Peyer's patch (tissue), 4 donors: Measurements from ENCODE around the gene PMEL. TPM values are rescaled to one million over a fixed set of nuclear protein-coding genes. Genes with fewer than 3 reads are reported as not detected.

Experiments
- DNase-seq, 3 donors: peaks; one replicate each; pipeline ENCODE4 v3.0.0-alpha.2; 2017 to 2019
- H3K27ac ChIP-seq, 4 donors: fragments of 200-600 bp; sonication (generic); one replicate each; pipeline ENCODE4 v1.5.1; 2016 to 2019
- H3K27me3 ChIP-seq, 2 donors: fragments of 200-600 bp; sonication (generic); one replicate each; pipeline ENCODE4 v1.5.1; 2019
- H3K36me3 ChIP-seq, 3 donors: fragments of 200-600 bp; sonication (generic); one replicate each; pipeline ENCODE4 v1.5.1; 2016 to 2019
- H3K4me1 ChIP-seq, 4 donors: fragments of 200-600 bp; sonication (generic); one replicate each; pipeline ENCODE4 v1.5.1; 2016 to 2019
- H3K4me3 ChIP-seq, 4 donors: fragments of 200-600 bp; sonication (generic); 1 replicate in 3 of 4; 2 replicates in 1 of 4; pipeline ENCODE4 v1.5.1; 2016 to 2019; ENCODE audit warnings: mild to moderate bottlenecking in 1 of 4
- H3K9me3 ChIP-seq, 4 donors: fragments of 200-600 bp; sonication (generic); one replicate each; pipeline ENCODE4 v1.5.1; 2016 to 2019; ENCODE audit warnings: mild to moderate bottlenecking in 1 of 4
- CTCF ChIP-seq, 6 experiments: fragments of 450-650 bp in 4 of 6; fragments of 200-600 bp in 2 of 6; sonication (generic) in 1 of 6; IDR thresholded peaks; one replicate each; pipeline ENCODE4 v1.5.1; 2017 to 2019; ENCODE audit warnings: antibody characterized with exemption in 6 of 6, mild to moderate bottlenecking in 3 of 6, moderate library complexity in 1 of 6
- POLR2A ChIP-seq, 2 donors: fragments of 450-650 bp; IDR thresholded peaks; one replicate each; pipeline ENCODE4 v1.5.1; 2017; ENCODE audit warnings: antibody characterized with exemption in 2 of 2, mild to moderate bottlenecking in 2 of 2, moderate library complexity in 2 of 2
- total RNA-seq, 4 donors: library from RNA; depleted of rRNA; stranded (reverse); fragments of >200 nt; gene quantifications; one replicate each; pipeline ENCODE4 v1.1.0, GENCODE V29; 2016

PMEL gene
- total RNA-seq, result 1 to 10 TPM; 2.5 to 10.0 (median 3.0) TPM

DNA sequence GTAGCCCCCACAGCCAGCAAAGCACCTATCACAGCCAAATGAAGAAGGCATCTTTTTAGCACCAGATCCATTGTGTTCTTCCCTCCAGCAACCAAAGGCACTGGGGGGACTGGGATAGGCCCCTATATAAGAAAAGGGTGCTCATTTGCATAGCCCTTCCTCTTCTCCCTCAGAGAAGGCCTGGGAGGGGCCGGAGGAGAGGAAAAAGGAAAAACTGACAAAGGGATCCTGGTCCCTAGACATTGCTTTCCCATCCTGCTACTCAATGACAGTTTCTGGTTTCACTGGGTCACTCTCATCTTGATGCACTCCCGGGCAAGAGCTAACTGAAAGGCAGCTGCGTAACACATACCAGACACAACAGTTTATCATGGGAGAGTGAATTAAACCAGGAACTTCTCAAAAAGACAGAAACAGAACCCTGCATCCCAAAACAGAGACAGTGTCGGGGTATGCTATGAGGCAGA, at the start of gene PMEL:
PMEL (minus strand) TSS at position 102 of the 467 bp plus-strand sequence; CDS start at position 71, 31 bp downstream.
- DNase-seq, result no peak
- peak within 1 kb of the TSS; percentile 69 to 81 (median 78) for H3K27ac ChIP-seq

GRCh38 chr12:56014205-56014604, 48.4 kb upstream of the PMEL start:
- no peak overlapping the region for H3K4me3 ChIP-seq
- H3K27me3 ChIP-seq, result no peaks in the 10 kb centered on the region
- DNase-seq, result no peak
- no peak for TF ChIP-seq CTCF (IDR thresholded peaks at IDR 0.05)
- no peak for TF ChIP-seq POLR2A (IDR thresholded peaks at IDR 0.05)
- H3K4me1 ChIP-seq, result peaks cover 0 to 31% (median 0%) of the 10 kb centered on the region in 4 donors
- H3K27ac ChIP-seq, result no peak overlapping the region
- H3K9me3 ChIP-seq, result no peaks in the 10 kb centered on the region
- no peaks in the 10 kb centered on the region for H3K36me3 ChIP-seq

More for the DNA sequence above, at the start of gene PMEL:
- TF ChIP-seq CTCF (IDR thresholded peaks at IDR 0.05) (no peak), POLR2A (IDR thresholded peaks at IDR 0.05) (no peak)
- Histone ChIP-seq H3K4me3 (peak within 1 kb of the TSS; percentile 60 to 79 (median 76)), H3K9me3 (no peaks in the 10 kb centered on the region), H3K36me3 (no peaks in the 10 kb centered on the region), H3K27me3 (no peaks in the 10 kb centered on the region), H3K4me1 (peaks cover 0 to 11% (median 2%) of the 10 kb centered on the region in 4 donors)

DNA sequence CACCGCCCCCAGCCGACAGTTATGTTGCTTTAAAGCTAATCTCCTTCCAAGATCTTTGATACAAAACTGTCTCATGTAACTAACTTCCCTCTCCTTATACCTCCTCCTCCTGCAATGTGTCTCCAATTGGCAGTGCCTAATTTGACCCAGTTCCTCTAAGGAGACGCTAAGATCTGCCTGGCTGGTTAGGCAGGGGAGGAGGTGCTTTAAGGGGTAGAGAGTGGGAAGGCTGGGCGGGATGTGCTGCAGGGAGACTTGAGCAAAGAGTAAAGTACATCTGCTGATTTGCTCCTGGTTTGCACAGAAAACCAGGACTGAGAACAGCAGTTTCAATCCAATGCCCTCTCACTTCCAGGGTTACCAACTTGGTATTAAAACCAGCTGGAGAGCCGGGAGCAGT, 47.6 kb upstream of the PMEL start:
- no peak overlapping the region for H3K4me3 ChIP-seq
- DNase-seq, result no peak
- H3K9me3 ChIP-seq, result no peaks in the 10 kb centered on the region
- TF ChIP-seq POLR2A (IDR thresholded peaks at IDR 0.05), result no peak
- TF ChIP-seq CTCF (IDR thresholded peaks at IDR 0.05), result no peak
- peak overlapping the region in 2 of 4 donors; percentile 10 to 35 for H3K27ac ChIP-seq
- H3K4me1 ChIP-seq, result peaks cover 0 to 32% (median 0%) of the 10 kb centered on the region in 4 donors
- no peaks in the 10 kb centered on the region for H3K36me3 ChIP-seq
- H3K27me3 ChIP-seq, result no peaks in the 10 kb centered on the region

GRCh38 chr12:56011509-56012090, 45.8 kb upstream of the PMEL start:
- H3K4me3 ChIP-seq, result no peak overlapping the region
- peaks cover 0 to 43% (median 0%) of the 10 kb centered on the region in 4 donors for H3K4me1 ChIP-seq

DNA sequence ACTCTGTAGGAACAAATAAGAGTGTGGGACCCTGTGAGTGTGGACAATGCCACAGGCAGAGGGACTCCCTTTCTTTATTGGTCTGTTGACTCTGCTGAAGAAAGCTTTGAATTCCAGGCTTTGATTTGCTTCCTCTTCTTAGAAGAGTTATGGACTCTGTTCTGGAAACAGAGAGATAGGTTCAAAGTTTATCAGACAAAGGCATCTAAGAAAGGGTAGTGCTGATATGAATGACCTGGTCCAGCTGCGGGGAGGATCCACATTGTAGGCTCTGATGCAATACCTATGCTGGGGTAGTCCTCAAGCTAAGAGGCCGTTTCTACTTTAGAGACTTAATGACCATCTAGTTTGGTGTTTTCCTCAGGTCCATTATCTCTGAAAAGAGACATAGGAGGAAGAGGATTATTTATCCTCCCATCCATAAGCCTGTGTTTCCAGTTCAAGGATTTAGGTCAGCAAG, 44.3 kb upstream of the PMEL start:
- H3K4me3 ChIP-seq, result no peak overlapping the region
- no peaks in the 10 kb centered on the region for H3K36me3 ChIP-seq
- H3K27ac ChIP-seq, result peak overlapping the region in 2 of 4 donors; percentile 30 to 63
- TF ChIP-seq CTCF (IDR thresholded peaks at IDR 0.05), result no peak
- TF ChIP-seq POLR2A (IDR thresholded peaks at IDR 0.05), result no peak
- no peaks in the 10 kb centered on the region for H3K27me3 ChIP-seq
- DNase-seq, result peak in 1 of 3 donors; percentile 58
- H3K4me1 ChIP-seq, result peaks cover 0 to 40% (median 0%) of the 10 kb centered on the region in 4 donors
- H3K9me3 ChIP-seq, result no peaks in the 10 kb centered on the region

More at GRCh38 chr12:56011509-56012090, 45.8 kb upstream of the PMEL start:
- H3K9me3 ChIP-seq, result no peaks in the 10 kb centered on the region
- no peaks in the 10 kb centered on the region for H3K36me3 ChIP-seq
- TF ChIP-seq POLR2A (IDR thresholded peaks at IDR 0.05) (no peak), CTCF (IDR thresholded peaks at IDR 0.05) (no peak)
- DNase-seq, result no peak
- H3K27ac ChIP-seq, result no peak overlapping the region
- H3K27me3 ChIP-seq, result no peaks in the 10 kb centered on the region
